SKM-1 (cell line): ENCODE results near the gene TEPSIN.
"Not testable (repeated sequence)": the region's sequence is repeated elsewhere in the genome, so short reads cannot be mapped to it uniquely, and the experiment has no call there.

Source experiments
- DNase-seq: peaks from one replicate; lab custom pipeline; 2025; ENCODE audit not compliant: unreplicated experiment; lab: John Stamatoyannopoulos, UW

The TEPSIN gene

DNA sequence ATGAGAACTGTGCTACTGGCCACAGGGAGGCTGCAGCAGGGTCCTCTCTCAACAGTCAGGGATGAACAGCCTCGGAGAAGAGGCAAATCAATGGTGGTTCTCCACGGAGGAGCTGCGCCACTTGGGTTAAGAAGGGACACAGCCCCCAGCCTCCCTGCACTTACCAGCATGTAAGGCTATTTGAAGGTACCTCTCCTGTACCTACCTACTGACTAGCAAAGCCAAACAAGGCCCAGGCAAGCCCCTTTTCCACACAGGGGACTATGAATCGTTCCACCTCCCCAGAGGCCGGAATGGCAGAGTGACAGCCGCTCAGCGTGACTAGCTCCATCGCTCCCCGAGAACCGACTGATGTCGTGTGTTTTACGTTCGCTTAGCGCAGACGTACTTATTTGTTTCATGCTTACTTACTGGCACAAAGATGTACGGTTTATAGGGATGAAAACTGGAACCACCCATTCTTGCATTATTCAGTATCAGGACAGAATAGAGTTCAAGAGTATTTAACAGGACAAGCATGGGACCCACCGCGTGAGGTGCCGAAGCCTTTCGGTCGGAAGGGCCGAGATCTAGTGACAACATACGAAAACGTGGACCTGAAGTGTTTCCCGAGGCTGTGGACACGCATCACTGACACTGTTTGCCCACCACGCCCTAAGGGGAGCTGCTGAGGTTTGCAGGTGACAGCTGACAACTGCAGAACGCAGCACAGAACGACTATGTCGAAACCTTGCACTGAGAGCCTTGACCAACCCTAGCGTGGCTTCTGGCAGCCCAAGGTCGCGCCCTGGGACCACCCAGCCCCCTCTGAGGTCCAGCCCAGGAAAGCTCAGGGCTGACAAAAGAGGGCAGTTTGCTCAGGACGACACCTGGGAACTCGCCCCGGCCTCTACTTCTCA, 1.0 kb downstream of the TEPSIN start:
- no peak for DNase-seq

DNA sequence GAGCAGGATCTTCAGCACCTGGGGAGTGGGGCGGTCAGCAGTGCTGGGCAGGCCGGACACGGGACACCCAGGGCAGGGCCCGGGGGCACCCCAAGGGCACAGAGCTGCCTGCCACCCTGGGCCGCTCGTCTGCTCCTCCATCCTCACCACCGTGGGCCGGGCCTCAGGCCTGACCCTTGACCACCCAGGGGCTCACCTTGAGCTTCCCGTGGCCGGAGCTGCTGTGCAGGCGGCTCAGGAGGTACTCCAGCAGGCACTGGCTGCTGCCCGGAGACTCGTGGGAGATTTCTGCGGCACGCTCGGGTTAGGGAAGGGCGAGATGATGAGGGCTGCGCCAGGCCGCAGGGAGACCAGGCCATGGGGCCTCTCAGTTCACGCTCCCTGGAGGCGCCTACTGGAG, 2.1 kb downstream of the TEPSIN start:
- no peak for DNase-seq

DNA sequence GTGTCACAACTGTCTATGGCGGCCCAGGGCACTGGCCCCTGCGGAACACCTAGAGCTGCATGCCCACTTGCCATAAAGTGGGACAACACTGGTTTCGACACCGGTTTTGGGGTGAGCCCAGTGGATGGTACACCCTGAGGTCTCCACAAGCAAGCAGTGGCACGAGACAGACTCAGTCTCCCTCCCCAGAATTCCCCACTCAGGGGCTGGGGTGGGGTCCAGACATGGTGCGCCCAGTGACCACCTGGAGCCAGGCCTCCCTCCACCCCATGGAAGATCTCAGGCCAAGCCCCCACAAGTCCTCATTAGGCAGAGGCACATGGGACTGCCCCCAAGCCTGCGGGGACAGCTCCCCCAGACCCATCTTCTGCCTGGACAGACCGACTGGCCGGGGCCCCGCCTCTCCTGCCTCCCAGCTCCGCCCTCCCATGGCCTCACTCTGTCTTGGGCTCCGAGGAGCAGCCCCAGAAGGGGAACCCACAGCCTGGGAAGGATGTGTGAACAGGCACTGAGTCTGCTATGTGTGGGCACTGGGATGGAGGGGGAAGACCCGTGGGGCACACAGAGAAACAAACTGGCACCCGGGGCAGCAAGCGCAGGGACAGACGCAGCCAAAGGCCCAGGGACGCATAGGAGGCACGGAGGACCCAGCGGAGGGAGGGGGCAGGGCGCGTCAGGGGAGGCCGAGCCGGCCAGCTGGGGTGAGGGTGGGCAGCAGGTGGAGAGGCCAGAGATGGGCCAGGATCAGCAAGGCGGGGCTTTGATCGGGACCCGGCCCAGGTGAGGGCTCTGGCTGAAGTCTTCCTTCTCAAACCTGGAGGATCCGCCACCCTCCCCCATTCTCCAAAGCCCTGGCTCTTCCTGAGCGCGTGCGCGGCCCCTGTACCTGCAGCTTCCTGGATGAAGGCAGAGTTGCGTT, 2.8 kb downstream of the TEPSIN start:
- DNase-seq: no peak

DNA sequence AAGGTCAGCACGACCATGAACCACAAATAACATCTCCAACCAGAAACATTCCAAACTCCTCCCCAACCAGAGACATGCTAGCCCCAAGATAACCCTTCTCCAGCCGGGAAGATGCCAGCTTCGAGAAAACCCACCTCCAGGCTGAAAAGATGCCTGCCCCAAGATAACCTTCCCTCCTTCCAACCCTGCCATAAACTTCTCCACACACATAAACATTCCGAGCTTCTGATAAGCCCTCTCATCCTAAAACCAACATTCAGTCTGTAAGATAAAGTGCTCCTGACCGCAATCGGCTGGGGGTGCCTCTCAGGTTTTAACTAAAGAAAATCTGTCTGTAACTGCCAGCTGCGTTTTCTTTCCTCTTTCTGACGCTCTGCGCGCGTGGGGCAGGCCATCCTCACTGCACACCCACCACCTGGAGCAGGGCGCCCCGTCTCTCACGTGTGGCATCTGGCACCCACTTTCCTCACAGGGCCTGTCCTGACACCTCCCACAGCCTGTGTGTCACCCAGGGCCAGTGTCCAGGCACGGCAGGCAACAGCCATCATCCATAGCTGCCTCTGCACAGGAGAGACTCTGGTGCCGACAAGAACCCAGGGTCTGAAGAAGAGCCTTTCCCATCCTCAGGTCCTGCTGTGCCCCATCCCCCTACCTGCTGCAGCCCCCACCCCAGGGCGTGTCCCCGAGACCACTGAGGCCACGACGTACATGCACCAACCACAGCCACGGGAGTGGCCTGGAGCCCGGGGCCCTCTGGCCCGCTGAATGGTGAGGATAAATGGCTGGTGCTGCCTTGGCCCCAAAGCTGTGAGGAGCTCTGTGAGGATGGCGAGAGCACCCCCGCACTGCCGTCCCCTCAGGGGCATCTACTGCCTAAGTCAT, 3.7 kb downstream of the TEPSIN start:
- no peak for DNase-seq

DNA sequence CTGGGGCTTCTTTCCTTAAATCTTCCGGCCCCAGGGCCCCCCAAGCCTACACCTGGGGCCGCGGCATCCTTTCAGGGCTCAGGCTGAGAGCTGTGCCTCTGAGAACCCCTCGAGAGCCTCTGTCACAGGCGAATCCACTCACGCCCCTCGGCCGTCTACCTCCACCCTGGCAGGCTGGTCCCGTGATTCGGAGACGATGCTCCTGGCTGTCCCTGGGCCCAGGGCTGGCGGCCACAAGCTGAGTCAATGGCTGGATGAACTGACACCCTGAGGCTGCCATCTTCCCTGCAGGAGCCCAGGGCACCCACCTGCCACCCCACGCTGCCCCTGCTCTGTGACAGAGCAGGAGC, 4.4 kb downstream of the TEPSIN start:
- DNase-seq: no peak

DNA sequence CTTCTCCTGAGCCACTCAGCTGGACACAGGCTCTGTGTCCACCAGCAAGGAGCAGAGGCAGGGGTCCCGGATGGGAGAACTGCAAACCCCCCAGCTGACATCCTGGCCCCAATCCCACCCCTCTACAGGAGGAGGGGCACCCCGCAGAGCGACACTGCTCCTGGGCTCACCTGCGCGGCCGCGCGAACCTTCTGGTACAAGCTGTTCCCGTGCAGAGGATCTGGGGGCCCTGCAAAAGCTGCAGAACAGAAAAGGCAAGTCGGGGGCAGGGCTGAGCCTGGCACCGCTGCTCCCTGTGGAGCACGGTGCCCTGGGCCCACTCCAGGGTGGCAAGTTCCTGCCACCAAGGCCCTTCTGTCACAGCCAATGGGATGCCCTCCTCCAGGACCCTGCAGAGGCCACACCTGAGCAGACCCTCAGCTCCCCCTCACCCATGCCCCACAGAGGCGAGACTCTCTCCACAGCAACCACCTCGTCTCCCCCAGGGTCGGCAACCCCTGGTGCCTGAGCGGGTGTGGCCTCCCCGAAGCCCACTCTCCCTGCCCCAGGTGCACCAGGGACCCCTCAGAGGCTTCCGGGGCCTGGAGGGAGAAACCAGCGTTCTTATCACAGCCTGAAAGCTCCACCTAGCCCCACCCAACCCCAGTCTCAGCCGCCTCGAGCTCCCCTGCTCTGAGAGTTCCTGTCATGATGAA, 4.9 kb downstream of the TEPSIN start:
- no peak for DNase-seq

DNA sequence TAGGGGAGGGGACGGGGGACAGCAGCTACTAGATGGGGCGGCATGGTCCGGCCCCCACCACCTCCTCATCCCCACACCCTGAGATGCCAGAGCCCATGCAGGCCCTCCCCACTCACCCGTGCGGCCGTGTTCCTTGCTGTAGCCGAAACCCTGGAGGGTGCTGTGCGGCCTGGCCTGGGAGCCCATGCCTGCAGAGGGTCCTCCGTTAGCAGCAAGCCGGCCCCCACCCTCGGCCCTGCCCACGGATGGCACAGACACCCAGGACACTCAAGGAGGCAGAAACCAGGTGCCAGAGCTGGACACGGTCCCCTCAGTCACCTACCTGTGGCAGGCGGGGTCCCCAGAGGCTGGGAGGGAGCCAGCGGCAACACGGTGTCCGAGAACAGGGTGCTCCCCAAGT, 5.5 kb downstream of the TEPSIN start:
- DNase-seq: no peak

DNA sequence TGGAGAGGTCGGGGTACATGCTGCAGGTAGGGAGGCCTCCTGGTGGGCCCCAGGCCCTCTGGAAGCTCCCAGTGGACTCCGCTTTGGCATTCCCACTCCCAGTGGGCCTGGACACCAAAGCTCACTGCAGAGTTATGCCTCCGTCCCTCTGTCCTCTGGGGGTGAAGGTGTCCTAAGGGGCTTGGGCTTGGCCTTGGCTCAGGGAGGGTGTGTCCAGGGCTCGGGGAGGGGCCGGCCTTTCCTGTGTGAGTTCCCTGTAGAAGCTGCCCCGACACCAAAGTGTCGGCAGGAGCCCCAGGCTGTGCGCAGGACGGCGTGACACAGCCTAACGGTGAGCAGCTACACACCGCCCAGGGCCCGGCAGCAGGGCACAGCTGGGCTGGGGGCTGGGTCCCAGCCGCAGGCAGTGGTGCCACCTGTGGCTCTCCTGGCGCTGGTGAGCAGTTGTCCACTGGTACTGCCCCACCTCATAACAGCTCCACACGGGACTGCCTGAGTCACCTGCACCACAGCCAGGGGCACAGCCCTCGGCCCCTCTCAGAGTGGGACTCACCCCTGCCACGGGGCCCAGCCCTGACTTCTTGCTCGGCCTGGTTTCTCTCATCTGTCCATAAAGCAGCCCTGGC, 6.1 kb downstream of the TEPSIN start:
- no peak for DNase-seq

DNA sequence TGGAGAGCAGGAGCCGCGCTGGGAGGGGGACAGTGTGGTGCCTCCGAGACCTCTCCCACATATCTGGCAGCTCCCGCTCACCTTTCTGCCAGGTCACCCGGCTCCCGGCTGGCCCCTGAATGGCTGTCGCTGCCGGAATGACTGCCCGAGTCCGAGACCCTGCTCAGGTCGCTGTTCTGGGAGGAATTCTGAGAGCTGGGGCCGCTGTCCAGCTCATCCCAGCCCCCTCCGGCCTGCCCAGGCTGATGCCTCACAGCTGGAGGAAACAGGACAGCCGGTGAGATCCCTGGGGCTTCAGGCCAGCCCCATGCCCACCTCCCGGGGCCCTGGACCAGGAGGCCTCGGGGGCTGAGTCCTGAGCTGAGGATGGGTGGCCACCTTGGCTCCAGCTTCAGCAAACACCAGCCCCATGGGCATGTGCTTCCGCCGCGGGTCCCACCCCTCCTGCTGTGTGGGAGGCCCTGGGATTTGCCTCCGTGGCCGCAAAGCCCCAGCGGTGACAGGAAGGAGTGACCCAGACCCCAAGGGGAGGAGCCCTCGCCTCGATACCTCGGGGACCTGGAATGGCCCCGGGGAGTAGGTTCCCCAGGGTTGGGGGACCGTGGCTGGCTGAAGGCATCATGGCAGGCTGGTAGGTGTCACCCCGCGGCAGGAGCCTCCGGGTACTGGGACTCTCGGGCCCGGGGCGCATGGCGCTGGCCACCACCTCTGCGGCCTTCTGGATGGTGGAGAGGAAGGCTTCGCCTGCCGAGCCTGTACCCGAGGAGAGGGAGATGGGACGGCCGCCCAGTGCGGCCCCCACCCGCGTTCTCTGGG, 6.9 kb downstream of the TEPSIN start:
- no peak for DNase-seq

DNA sequence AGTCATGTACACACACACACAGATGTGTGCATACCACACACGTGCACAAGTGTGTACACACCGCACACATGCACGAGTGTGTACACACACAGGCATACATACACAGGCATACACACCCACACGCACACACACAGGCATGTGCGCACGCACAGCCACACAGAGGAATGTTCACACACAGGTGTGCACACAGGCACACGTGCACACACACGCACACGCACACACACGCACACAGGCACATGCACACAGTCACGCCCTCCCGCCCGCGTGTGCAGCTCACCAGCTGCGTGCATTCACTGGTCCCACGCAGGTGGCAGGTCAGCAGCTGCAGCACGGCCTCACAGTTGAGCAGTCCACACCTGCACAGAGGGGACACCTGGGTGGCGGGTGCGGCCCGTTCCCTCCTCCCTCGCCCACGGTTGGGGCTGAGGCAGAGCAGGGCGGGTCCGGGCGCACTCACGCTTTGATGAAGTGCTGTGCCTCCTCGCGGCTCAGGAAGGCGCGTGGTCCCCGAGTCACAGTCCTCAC, 7.7 kb downstream of the TEPSIN start:
- no peak for DNase-seq

DNA sequence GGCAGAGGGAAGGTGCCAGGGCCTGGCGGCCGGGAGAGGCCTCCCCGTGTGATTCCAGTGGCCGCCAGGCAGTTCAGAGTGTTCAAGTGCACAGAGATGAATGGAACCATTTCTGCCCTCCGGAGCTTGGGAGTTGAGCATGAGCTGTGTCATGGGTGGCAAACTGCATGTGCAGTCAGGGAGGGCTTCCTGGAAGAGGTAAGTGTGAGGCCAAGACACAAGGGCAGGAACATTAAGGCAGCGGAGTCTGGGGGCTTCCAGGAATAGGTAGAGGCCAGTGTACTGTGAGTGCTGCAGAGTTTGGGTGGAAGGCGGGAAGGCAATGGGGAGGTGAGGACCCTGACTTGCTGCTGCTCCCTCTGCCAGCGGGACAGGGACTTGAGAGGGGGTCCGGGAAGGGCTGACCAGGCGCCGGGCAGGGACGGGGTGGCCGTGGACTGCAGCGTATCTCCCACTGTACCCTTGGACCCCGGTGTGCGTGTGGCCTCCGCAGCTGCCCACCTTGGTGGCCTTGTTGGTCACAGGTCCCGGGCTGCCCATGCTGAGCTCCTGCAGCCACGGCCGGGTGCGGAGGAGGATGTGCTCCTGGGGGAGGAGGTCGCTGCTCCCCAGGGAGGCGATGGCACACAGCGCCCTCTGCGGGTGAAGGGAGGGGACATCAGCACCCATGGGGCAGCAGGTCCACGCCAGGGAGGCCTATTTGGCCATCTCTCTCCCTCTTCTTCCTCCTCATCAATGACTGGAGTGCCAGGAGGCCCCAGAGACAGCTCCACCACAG, 8.6 kb downstream of the TEPSIN start:
- DNase-seq: peak; percentile 14

DNA sequence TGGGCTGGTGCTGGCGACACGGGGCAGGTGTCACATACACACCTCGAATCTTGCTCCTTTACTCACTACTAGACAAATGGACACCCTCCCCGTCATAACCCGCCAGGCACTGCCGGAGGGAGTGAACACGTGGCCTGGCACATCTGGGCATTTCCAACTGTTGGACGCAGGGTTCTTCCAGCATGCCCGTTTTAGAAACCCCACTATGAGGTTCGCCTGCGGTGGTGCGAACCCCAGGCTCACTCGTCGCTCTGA, 9.3 kb downstream of the TEPSIN start:
- DNase-seq: no peak

DNA sequence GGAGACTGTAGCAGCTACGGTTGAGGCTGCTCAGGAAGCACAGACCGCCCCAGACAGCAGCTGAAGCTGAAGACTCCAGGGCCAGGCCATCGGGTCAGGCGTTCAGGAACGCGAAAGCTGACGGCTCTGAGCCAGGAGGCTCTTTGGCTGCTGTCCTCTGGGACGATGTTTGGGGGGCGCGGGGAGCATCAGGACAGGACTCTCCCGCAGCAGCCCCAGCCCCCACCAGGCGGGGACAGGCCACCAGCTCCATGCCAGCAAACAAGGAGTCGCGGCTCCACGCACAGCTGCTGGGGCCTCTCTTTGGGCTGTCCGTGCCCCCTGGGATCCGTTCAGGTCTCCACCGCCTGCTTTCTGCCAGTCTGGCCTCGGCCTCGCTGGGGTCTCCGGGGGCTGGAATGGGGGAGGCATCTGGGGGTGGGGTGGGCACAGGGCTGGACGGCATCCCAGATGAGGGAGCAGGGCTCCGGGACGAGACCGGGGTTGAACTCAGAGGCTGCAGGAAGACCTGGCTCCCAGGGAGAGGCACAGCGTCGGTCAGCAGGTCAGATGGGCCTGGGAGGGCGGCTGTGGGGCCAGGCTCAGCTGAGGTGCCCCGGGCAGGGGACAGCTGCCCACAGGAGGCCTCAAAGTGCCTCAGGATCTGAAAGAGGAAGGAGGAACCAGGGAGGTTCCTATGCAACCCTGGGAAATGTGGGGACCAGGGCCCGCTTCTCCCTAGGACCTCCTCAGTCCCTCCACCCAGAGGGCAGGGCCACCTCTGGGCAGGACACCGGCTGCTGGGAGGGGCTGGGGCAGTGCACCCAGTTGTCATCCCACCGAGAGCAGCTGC, 9.8 kb downstream of the TEPSIN start:
- DNase-seq: no peak

DNA sequence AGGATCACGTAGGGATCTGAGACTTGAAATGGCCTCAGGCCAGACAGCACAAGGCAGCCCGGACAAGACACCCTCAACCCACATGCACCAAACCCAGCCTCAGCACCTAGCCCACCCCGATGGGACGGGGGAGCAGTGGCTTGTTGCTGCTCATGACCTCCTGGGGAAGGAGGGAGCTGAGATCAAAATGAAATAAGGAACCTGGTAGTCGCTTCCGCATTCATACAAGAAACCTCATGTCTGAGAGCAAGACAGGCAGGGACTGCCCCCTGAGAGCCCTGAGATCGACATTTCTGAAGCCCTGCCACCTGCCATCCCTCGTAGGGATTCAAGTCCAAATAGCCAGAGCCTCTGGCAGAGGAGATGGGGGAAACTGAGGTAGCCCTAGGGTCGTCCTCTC, 10.4 kb downstream of the TEPSIN start:
- no peak for DNase-seq

DNA sequence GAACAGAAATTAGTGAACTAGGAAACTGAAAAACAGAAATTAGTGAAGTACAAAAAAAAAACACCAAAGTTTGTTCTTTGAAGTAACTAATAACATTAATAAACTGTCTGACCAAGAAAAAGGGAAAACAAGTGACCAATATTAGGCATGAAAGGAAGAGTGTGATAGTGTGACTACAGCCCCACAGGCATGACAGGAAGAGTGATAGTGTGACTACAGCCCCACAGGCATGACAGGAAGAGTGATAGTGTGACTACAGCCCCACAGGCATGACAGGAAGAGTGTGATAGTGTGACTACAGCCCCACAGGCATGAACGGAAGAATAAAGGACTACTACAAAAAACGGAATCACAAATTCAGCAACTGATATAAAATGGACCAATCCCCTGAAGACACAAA, 11.2 kb downstream of the TEPSIN start:
- DNase-seq: not testable (repeated sequence)

DNA sequence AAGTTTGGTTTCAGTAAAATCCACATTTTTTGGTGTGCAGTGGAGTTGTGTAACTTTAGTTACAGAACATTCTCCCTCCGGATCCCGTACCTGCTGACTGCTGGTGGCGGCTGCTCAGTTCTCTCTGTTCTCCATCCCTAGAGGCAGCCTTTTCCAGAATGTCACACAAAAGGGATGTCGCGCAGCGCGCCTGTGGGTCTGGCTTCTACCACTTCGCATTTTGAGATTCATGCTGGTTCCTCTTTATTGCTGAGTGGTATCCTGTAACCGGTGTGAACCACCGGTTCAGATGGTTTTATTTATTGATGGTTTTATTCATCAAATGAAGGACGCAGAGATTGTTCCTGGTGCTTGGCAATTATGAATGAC, 15.1 kb downstream of the TEPSIN start:
- no peak for DNase-seq

DNA sequence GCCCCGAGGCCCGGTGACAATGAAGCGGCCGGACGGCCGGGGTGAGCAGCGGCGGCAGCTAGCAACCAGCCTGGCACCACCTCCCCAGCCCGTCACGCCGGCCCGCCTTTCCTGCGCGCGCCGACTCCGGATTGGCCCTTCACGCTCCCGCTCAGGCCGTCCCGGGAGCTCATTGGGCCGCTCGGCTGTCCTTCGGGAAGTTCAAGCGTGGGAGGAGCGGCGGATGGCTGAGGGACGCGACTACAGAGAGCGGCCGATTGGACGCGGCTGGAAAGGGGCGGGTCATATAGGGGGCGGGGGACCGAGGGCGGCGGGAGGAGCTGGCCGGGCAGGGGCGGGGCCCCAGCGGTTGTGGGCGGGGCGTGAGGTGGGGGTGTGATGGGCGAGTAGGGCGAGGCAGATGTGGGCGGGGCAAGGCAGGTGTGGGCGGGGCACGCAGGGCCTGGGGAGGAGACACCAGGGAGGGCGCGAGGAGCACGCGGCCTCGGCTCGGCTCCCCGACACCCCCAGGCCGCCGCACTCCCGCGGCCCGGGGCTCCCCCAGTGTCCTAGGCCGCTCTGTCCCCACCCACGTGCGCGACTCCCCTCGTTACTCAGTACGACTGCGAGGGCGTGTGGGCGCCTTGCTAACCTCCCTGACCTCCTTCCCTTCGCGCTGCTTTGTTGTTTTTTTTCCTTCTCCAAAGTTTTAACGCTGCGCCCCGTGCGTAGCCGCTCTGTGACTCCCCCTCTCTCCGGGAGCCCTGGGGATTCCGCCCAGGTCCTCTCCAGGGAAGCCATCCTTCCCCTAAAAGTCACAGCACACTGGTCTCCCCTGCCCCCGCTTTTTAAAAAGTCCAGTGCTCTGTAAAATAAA, 15.7 kb downstream of the TEPSIN start, which contains the start of gene CEP131:
Gene CEP131 (minus strand): TSS at position 60 of the 856 bp plus-strand sequence. CDS start 2,909 bp downstream, outside the sequence.
- DNase-seq: peak; percentile 97
